GM21526 (cell line): ENCODE measurements around the gene DMD.

Experiments used
- ATAC-seq: cut with Tn5 transposase; IDR thresholded peaks from one replicate; pipeline ENCODE4 v1.9.1; 2021; ENCODE audit warnings: moderate library complexity; ENCODE audit not compliant: unreplicated experiment, low FRiP score

DMD gene

DNA sequence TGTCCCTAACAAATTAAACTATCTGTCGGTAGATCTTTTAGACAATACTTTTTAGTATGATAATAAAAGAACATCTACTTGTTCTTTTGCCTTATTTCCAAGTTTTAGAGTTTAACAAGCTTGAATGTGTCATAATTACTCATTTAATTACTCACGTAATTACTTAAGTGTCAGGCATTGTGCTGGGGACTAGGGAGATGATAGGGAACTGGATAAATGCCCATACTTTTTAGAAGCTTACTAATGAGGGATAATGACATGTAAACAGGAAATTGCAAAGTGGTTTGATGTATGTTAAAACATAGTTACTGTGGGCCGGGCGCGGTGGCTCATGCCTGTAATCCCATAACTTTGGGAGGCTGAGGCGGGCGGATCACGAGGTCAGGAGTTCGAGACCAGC, 158.3 kb downstream of the DMD start:
- ATAC-seq: no peak

GRCh38 chrX:33045882-33046281, 165.5 kb downstream of the DMD start:
- no peak for ATAC-seq

- ATAC-seq: no peak
Measured at GRCh38 chrX:33045245-33045644, 166.1 kb downstream of the DMD start.

DNA sequence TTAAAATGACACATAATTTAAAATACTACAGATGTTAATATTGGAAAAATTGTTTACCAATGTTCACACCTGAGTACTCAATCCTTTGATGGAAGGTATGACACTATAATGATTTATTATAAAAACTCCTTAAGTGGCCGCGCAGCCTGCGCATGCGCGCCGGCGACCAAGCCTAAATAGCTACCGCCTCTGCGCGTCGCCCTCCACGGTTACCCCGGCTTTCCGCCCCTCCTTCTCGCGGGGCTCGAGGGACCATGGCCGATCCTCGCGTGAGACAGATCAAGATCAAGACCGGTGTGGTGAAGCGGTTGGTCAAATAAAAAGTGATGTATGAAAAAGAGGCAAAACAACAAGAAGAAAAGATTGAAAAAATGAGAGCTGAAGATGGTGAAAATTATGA, 170.2 kb downstream of the DMD start:
- ATAC-seq: no peak

DNA sequence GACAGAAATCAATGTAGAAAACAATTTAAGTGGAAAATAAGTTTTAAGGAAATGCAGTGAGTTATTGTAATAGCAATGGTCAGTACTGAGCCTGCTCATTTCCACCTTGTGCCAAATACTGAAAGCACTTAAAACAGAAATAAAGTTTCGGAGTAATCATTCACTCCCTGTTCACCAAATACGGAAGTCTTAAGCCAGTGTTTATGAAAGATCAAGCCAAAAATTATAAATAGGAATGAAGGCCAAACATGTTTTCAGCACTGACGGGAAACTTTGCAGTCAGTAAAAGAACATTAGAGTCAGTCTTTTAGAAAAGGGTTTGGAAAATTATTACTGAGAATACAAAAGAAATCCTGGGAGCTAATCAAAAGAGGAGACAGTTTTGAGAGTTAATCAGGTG, 178.6 kb downstream of the DMD start:
- no peak for ATAC-seq

GRCh38 chrX:33014949-33015348, 196.4 kb downstream of the DMD start:
- no peak for ATAC-seq

GRCh38 chrX:33014086-33014485, 197.3 kb downstream of the DMD start:
- ATAC-seq: no peak

GRCh38 chrX:33001107-33001506, 210.2 kb downstream of the DMD start:
- no peak for ATAC-seq

- ATAC-seq: no peak
Measured at GRCh38 chrX:32998776-32999175, 212.6 kb downstream of the DMD start.

GRCh38 chrX:32995427-32995826, 215.9 kb downstream of the DMD start:
- ATAC-seq: no peak

GRCh38 chrX:32987142-32987541, 224.2 kb downstream of the DMD start:
- ATAC-seq: no peak

GRCh38 chrX:32985544-32985943, 225.8 kb downstream of the DMD start:
- ATAC-seq: no peak

- ATAC-seq: no peak
Measured at GRCh38 chrX:32966821-32967355, 244.5 kb downstream of the DMD start.

DNA sequence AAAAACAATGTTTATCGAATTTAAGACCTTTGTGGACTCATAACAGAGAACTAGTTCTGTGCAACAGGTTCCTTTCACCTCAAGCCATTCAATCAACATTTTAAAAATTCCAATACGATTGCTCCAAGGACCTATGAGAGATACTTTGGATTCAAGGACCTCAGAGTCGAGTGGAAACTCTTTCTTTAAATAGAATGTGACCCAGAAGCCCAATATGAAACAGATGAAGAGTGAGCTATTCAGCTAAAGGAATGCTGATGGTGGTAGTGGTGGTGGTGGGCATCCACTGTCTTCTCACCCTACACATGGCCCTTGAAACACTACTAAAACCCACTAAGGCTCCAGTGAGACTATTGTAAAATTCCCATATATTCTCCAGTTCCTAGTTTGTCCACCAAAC, 257.2 kb downstream of the DMD start:
- no peak for ATAC-seq

- ATAC-seq: no peak
Measured at GRCh38 chrX:32948130-32948529, 263.2 kb downstream of the DMD start.

DNA sequence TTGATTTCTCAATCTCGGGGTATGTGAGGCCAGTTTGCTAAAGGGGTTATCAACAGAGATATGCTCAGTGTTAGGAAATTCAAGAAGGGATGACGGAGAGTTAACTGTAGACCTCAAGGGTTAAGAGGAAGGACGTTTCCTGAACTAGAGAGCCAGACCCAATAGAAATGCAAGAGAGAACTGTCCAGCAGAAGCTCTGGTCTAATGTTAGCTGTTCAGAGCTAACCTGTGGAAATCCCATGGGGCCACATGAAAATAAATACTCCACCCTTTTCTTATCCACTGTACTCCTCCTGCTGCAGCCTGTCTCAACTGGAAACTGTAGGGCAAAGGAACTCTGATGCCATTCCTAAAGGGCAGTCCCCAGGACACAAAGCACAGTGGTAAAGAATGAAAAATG, 274.3 kb downstream of the DMD start:
- no peak for ATAC-seq

GRCh38 chrX:32933548-32933947, 277.8 kb downstream of the DMD start:
- no peak for ATAC-seq

GRCh38 chrX:32929040-32929439, 282.3 kb downstream of the DMD start:
- ATAC-seq: no peak

DNA sequence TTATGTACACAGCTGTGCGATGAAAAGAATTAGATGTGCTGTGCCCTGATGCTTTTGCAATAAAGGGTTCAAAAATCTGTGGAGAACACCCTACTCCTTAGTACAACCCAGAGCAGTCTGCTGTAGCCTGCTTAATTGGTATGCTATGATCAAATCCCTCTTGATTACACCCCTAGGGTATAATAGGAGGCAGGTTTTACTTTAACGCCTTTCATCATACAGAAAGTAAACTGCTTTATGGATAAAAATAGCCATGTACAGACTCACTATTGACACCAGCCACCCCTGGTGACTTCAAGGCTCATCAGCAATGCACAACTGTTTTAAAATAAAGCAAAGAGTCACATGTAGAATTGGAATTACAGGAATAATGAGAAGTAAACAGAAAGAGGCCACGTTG, 315.3 kb downstream of the DMD start:
- no peak for ATAC-seq

DNA sequence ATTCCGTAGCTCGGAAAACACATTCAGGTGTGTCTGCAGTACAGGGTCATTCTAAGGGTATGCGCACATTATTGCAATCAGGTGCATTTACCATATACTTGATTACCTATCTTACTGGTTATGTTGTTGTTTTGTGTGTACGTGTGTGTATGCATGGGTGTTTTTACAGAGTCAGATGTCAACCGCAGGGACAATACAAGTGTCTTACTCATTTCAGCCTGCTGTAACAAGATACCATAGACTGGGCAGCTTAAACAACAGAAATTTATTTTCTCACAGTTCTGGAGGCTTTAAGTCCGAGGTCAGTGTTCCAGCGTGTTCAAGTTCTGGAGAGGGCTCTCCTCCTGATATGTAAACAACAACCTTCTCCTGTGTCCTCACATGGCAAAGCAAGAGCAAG, 316.7 kb downstream of the DMD start:
- ATAC-seq: no peak

- no peak for ATAC-seq
Measured at GRCh38 chrX:32893751-32894150, 317.6 kb downstream of the DMD start.

GRCh38 chrX:32877592-32877991, 333.8 kb downstream of the DMD start:
- no peak for ATAC-seq

- no peak for ATAC-seq
Measured at GRCh38 chrX:32874839-32875238, 336.5 kb downstream of the DMD start.
